Caco-2 (cell line): ENCODE data around the gene SNX1. TPM values are rescaled to one million over a fixed set of nuclear protein-coding genes. Genes with fewer than 3 reads are reported as not detected.

Experiments used
- BruUV-seq: library from RNA; stranded (reverse); fragments of 400-500 nt; replicated peaks from 2 replicates; lab custom pipeline; 2021; lab: Mats Ljungman, UMichigan
- CTCF ChIA-PET: fragments of 300-600 bp; sonication (Branson Sonifier 250); formaldehyde crosslinking; loops from one replicate; lab custom pipeline; 2022; ENCODE audit warnings: antibody characterized with exemption; lab: Charles Lee
- POLR2A ChIA-PET: fragments of 300-600 bp; sonication (Branson Sonifier 250); formaldehyde crosslinking; loops from one replicate; lab custom pipeline; 2022; ENCODE audit warnings: antibody characterized with exemption; lab: Charles Lee
- DNase-seq, 2 experiments: peaks; one replicate each; pipeline versions ENCODE4 v3.0.0 to v3.0.0-alpha.2; 2020 to 2022
- H3K27me3 ChIP-seq: replicated peaks from 2 replicates; pipeline ENCODE4 v1.6.0; 2011; ENCODE audit warnings: low read length; ENCODE audit not compliant: control insufficient read depth, insufficient read depth
- H3K36me3 ChIP-seq: 2 replicates; pipeline ENCODE4 v1.5.1; 2011; ENCODE audit warnings: low read length; ENCODE audit not compliant: control insufficient read depth, insufficient read depth
- H3K4me1 ChIP-seq: fragments of 250-450 bp; sonication (Bioruptor Pico); 2 replicates; pipeline ENCODE4 v1.5.1; 2020; ENCODE audit warnings: mild to moderate bottlenecking
- H3K4me3 ChIP-seq: 2 replicates; pipeline ENCODE4 v1.5.1; 2011; ENCODE audit warnings: low read depth, mild to moderate bottlenecking, control low read depth, low read length
- H3K9me3 ChIP-seq: fragments of 250-450 bp; sonication (Bioruptor Pico); 2 replicates; pipeline ENCODE4 v1.5.1; 2020; ENCODE audit warnings: mild to moderate bottlenecking, moderate library complexity
- H3K27ac Mint-ChIP-seq: one replicate; pipeline ENCODE4 v1.8.0; 2022; ENCODE audit warnings: mixed read lengths; ENCODE audit not compliant: unreplicated experiment
- H3K27me3 Mint-ChIP-seq: one replicate; pipeline ENCODE4 v1.8.0; 2022; ENCODE audit warnings: mixed read lengths; ENCODE audit not compliant: insufficient read depth, unreplicated experiment
- H3K36me3 Mint-ChIP-seq: one replicate; pipeline ENCODE4 v1.8.0; 2022; ENCODE audit warnings: mild to moderate bottlenecking, mixed read lengths; ENCODE audit not compliant: insufficient read depth, unreplicated experiment
- H3K4me1 Mint-ChIP-seq: one replicate; pipeline ENCODE4 v1.8.0; 2022; ENCODE audit warnings: low read depth, mixed read lengths; ENCODE audit not compliant: unreplicated experiment
- H3K4me3 Mint-ChIP-seq: one replicate; pipeline ENCODE4 v1.8.0; 2022; ENCODE audit warnings: mild to moderate bottlenecking, moderate library complexity, mixed read lengths; ENCODE audit not compliant: unreplicated experiment
- H3K9me3 Mint-ChIP-seq: one replicate; pipeline ENCODE4 v1.8.0; 2022; ENCODE audit warnings: mixed read lengths; ENCODE audit not compliant: unreplicated experiment
- intact Hi-C: fragments of 100-400 bp; cut with micrococcal nuclease; formaldehyde crosslinking; loops from one replicate; pipeline ENCODE4 v1.10.0; 2022; ENCODE audit not compliant: unreplicated experiment
- total RNA-seq: library from RNA; stranded (reverse); gene quantifications from 2 replicates; pipeline ENCODE4 v1.2.3, GENCODE V29; 2022
- TF ChIP-seq, protein P1 (sequence below), 2 experiments: fragments of 200-600 bp in 1 of 2; IDR thresholded peaks; 1 replicate in 1 of 2; 2 replicates in 1 of 2; pipeline versions ENCODE4 v1.5.1 to v1.8.0; 2011 to 2022; ENCODE audit warnings: antibody characterized with exemption in 1 of 2, control low read depth in 1 of 2, inconsistent platforms in 1 of 2, low read depth in 1 of 2, low read length in 1 of 2, mild to moderate bottlenecking in 1 of 2, moderate library complexity in 1 of 2; ENCODE audit not compliant: insufficient read depth in 1 of 2, severe bottlenecking in 1 of 2, unreplicated experiment in 1 of 2

Gene SNX1
- total RNA-seq, 1 experiment from 2014 or later, result 75.7 TPM

GRCh38 chr15:64131547-64131946, 35.8 kb downstream of the SNX1 start:
- CTCF ChIA-PET, result no interaction called here
- intact Hi-C loops, result no loop called here

DNA sequence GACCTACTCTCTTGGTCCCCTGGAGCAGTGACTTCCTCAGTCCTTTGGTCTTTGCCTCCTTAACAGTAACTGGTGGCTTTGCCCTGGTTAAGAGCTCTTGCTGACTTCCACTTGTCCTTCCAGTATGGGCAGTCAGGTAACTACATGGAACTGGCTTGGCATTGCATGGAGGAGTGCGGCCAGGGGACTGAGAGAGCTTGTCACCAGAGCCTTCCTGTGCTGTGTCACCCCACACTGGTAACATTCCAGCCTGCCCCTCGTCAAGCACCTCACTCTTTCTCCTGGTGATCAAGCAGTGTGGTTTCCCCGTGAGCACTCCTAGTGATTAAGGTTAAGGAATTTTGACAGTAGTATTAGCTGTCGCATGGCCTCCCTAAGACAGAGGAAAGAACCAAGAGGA, 36.4 kb downstream of the SNX1 start:
- Mint-ChIP-seq H3K4me3 (no peak overlapping the region), H3K4me1 (no peaks in the 10 kb centered on the region), H3K27me3 (no peaks in the 10 kb centered on the region), H3K36me3 (peaks cover 24% of the 10 kb centered on the region), H3K9me3 (no peaks in the 10 kb centered on the region), H3K27ac (no peak overlapping the region)
- H3K36me3 ChIP-seq, result no peaks in the 10 kb centered on the region; the same call in 1 of the 2 replicates
- ChIA-PET POLR2A (interaction anchor here (1.1 kb wide), 1 partner anchor 38 kb away, joined by 3 read pairs; the partner anchor contains the start of gene CIAO2A), CTCF (no interaction called here)
- no peaks in the 10 kb centered on the region for H3K27me3 ChIP-seq
- no peak overlapping the region for H3K4me3 ChIP-seq
- BruUV-seq, result no TSS peak
- no peaks in the 10 kb centered on the region for H3K9me3 ChIP-seq
- no peak for DNase-seq
- no peaks in the 10 kb centered on the region for H3K4me1 ChIP-seq
- TF ChIP-seq, protein P1, sequence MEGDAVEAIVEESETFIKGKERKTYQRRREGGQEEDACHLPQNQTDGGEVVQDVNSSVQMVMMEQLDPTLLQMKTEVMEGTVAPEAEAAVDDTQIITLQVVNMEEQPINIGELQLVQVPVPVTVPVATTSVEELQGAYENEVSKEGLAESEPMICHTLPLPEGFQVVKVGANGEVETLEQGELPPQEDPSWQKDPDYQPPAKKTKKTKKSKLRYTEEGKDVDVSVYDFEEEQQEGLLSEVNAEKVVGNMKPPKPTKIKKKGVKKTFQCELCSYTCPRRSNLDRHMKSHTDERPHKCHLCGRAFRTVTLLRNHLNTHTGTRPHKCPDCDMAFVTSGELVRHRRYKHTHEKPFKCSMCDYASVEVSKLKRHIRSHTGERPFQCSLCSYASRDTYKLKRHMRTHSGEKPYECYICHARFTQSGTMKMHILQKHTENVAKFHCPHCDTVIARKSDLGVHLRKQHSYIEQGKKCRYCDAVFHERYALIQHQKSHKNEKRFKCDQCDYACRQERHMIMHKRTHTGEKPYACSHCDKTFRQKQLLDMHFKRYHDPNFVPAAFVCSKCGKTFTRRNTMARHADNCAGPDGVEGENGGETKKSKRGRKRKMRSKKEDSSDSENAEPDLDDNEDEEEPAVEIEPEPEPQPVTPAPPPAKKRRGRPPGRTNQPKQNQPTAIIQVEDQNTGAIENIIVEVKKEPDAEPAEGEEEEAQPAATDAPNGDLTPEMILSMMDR (IDR thresholded peaks at IDR 0.05; ENCODE audit: insufficient read depth in 1 of 2, low read depth in 1 of 2, low read length in 1 of 2, severe bottlenecking in 1 of 2, unreplicated experiment in 1 of 2), result no peak
- intact Hi-C loops, result no loop called here

More at GRCh38 chr15:64131547-64131946, 35.8 kb downstream of the SNX1 start:
- no peaks in the 10 kb centered on the region for H3K4me1 ChIP-seq
- Mint-ChIP-seq H3K9me3 (no peaks in the 10 kb centered on the region), H3K27ac (no peak overlapping the region), H3K4me1 (no peaks in the 10 kb centered on the region), H3K36me3 (peaks cover 31% of the 10 kb centered on the region), H3K4me3 (no peak overlapping the region), H3K27me3 (no peaks in the 10 kb centered on the region)
- H3K36me3 ChIP-seq, result no peaks in the 10 kb centered on the region; the same call in 1 of the 2 replicates
- no peak overlapping the region for H3K4me3 ChIP-seq
- no peaks in the 10 kb centered on the region for H3K9me3 ChIP-seq
- TF ChIP-seq, protein P1 (IDR thresholded peaks at IDR 0.05; ENCODE audit: insufficient read depth in 1 of 2, low read depth in 1 of 2, low read length in 1 of 2, severe bottlenecking in 1 of 2, unreplicated experiment in 1 of 2), result no peak
- POLR2A ChIA-PET, result interaction anchor here (1.1 kb wide), 1 partner anchor 38 kb away, joined by 3 read pairs; the partner anchor contains the start of gene CIAO2A
- DNase-seq, result no peak
- no TSS peak for BruUV-seq
- no peaks in the 10 kb centered on the region for H3K27me3 ChIP-seq

DNA sequence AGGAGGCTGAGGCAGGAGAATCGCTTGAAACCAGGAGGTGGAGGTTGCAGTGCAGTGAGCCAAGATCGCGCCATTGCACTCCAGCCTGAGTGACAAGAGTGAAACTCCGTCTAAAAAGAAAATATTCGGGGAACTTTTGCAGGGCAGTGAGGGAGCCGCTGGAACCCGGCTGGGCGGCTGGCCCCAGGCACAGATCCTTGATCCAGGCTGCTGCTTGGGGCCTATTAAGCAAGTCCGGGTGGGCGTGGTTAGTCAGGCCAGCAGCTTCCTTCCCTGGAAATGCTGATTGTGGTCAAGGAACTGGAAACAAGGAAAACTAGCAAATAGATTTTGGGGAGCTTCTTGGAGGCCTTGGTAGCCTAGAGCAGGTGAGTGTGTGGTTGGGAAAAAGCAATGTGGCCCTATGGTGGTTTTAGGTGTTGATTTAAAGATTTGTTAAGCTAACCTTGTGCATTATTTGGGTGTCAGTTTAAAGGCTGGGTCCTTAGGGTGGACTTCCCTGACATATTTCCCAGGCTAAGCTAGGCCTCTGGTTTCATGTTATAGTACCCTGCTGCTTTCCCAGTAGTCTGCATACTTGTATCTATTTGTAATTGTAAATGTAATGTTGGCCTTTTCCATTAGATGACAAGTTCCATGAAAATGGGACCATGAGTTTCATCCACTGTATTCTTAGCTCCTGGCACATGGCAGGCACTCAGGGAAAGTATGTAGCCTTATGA, 38.0 kb downstream of the SNX1 start:
- ChIA-PET POLR2A (no interaction called here), CTCF (no interaction called here)
- TF ChIP-seq, protein P1 (IDR thresholded peaks at IDR 0.05; ENCODE audit: insufficient read depth in 1 of 2, low read depth in 1 of 2, low read length in 1 of 2, severe bottlenecking in 1 of 2, unreplicated experiment in 1 of 2), result no peak

More for the DNA sequence above, 38.0 kb downstream of the SNX1 start:
- no TSS peak for BruUV-seq
- Histone ChIP-seq H3K9me3 (no peaks in the 10 kb centered on the region), H3K4me1 (no peaks in the 10 kb centered on the region), H3K27me3 (no peaks in the 10 kb centered on the region), H3K36me3 (no peaks in the 10 kb centered on the region; the same call in 1 of the 2 replicates), H3K4me3 (no peak overlapping the region)
- Mint-ChIP-seq H3K4me1 (no peaks in the 10 kb centered on the region), H3K27ac (no peak overlapping the region), H3K36me3 (peaks cover 24% of the 10 kb centered on the region), H3K27me3 (no peaks in the 10 kb centered on the region), H3K9me3 (no peaks in the 10 kb centered on the region), H3K4me3 (no peak overlapping the region)
- no peak for DNase-seq
- intact Hi-C loops, result no loop called here
